Mesendoderm (in vitro differentiated cells): Measurements from ENCODE around the gene ADAM19.
A peak's percentile ranks its signal among the peaks of the same experiment; 100 is the strongest.

ENCODE experiments used
- DNase-seq: peaks from one replicate; pipeline ENCODE4 v3.0.0; 2013
- H2AK5ac ChIP-seq: 2 replicates; pipeline ENCODE4 v1.6.1; 2013; ENCODE audit warnings: low read length, inconsistent platforms
- H2BK120ac ChIP-seq: 2 replicates; pipeline ENCODE4 v1.6.1; 2013; ENCODE audit warnings: low read depth, mild to moderate bottlenecking, low read length, moderate library complexity, mixed read lengths
- H2BK15ac ChIP-seq: replicated peaks from 2 replicates; pipeline ENCODE4 v1.6.1; 2013; ENCODE audit warnings: low read depth, mild to moderate bottlenecking, moderate library complexity
- H2BK5ac ChIP-seq: 2 replicates; pipeline ENCODE4 v1.6.1; 2013; ENCODE audit warnings: low read length, inconsistent platforms
- H3K18ac ChIP-seq: 2 replicates; pipeline ENCODE4 v1.6.1; 2013; ENCODE audit warnings: mild to moderate bottlenecking, low read length, mixed read lengths
- H3K23ac ChIP-seq: one replicate; pipeline ENCODE4 v1.6.1; 2013; ENCODE audit warnings: low read length
- H3K27ac ChIP-seq: 2 replicates; pipeline ENCODE4 v1.5.1; 2013; ENCODE audit warnings: low read depth, mild to moderate bottlenecking, inconsistent platforms, low read length, moderate library complexity
- H3K27me3 ChIP-seq: 2 replicates; pipeline ENCODE4 v1.6.1; 2013; ENCODE audit warnings: low read length, control low read depth, mild to moderate bottlenecking, inconsistent platforms; ENCODE audit not compliant: insufficient read depth, poor library complexity
- H3K36me3 ChIP-seq: 2 replicates; pipeline ENCODE4 v1.6.1; 2013; ENCODE audit warnings: low read length, inconsistent platforms; ENCODE audit not compliant: control insufficient read depth, insufficient read depth
- H3K4ac ChIP-seq: one replicate; pipeline ENCODE4 v1.6.1; 2013; ENCODE audit warnings: low read depth, mild to moderate bottlenecking, low read length, moderate library complexity
- H3K4me1 ChIP-seq: 2 replicates; pipeline ENCODE4 v1.6.1; 2013; ENCODE audit warnings: low read depth, low read length, inconsistent platforms; ENCODE audit not compliant: control insufficient read depth
- H3K4me2 ChIP-seq: 2 replicates; pipeline ENCODE4 v1.6.1; 2013; ENCODE audit warnings: low read length
- H3K4me3 ChIP-seq: 2 replicates; pipeline ENCODE4 v1.5.1; 2013; ENCODE audit warnings: mild to moderate bottlenecking, low read length
- H3K56ac ChIP-seq: one replicate; pipeline ENCODE4 v1.6.1; 2013; ENCODE audit warnings: low read length
- H3K79me1 ChIP-seq: 2 replicates; pipeline ENCODE4 v1.6.1; 2013; ENCODE audit warnings: low read length, inconsistent platforms
- H3K79me2 ChIP-seq: 2 replicates; pipeline ENCODE4 v1.6.1; 2013; ENCODE audit warnings: mild to moderate bottlenecking, low read length; ENCODE audit not compliant: control insufficient read depth, insufficient read depth
- H3K9ac ChIP-seq: 2 replicates; pipeline ENCODE4 v1.6.1; 2013; ENCODE audit warnings: low read length, inconsistent platforms
- H4K5ac ChIP-seq: one replicate; pipeline ENCODE4 v1.6.1; 2013; ENCODE audit warnings: low read length
- H4K8ac ChIP-seq: one replicate; pipeline ENCODE4 v1.6.1; 2013; ENCODE audit warnings: low read depth, mild to moderate bottlenecking, control low read depth, low read length, moderate library complexity
- WGBS: extraction: QIAGEN DNeasy Blood & Tissue Kit; methylation state at CpG from one replicate; pipeline ENCODE4 v1.1.7; 2013; ENCODE audit warnings: low lambda C conversion rate, missing lambda C conversion rate; ENCODE audit not compliant: insufficient coverage; ENCODE audit errors: extremely low coverage; 5-methylcytosine and 5-hydroxymethylcytosine counted together

The ADAM19 gene

GRCh38 chr5:157463081-157463480 is 112.5 kb downstream of the ADAM19 start:
- Histone ChIP-seq H3K27ac (no peak overlapping the region), H3K4me3 (no peak overlapping the region), H4K5ac (no peak overlapping the region), H3K4ac (no peak overlapping the region), H2BK15ac (no peak overlapping the region), H3K36me3 (no peaks in the 10 kb centered on the region), H3K56ac (no peak overlapping the region), H3K4me2 (no peak overlapping the region), H4K8ac (no peak overlapping the region), H3K79me2 (no peaks in the 10 kb centered on the region), H2BK5ac (no peak overlapping the region), H3K79me1 (no peaks in the 10 kb centered on the region), H3K9ac (no peak overlapping the region), H3K18ac (no peak overlapping the region), H3K27me3 (peaks cover 2% of the 10 kb centered on the region), H2BK120ac (no peak overlapping the region), H3K23ac (no peak overlapping the region), H2AK5ac (no peak overlapping the region), H3K4me1 (peaks cover 10% of the 10 kb centered on the region)
- WGBS: no CpG with 5 or more reads among the region's 8 CpGs
- DNase-seq: no peak

- no CpG with 5 or more reads among the region's 4 CpGs for WGBS
- Histone ChIP-seq H3K36me3 (no peaks in the 10 kb centered on the region), H2BK120ac (no peak overlapping the region), H3K4me3 (no peak overlapping the region), H3K18ac (no peak overlapping the region), H2BK5ac (no peak overlapping the region), H3K27me3 (peaks cover 2% of the 10 kb centered on the region), H4K5ac (no peak overlapping the region), H3K79me2 (no peaks in the 10 kb centered on the region), H3K9ac (no peak overlapping the region), H3K56ac (no peak overlapping the region), H3K79me1 (no peaks in the 10 kb centered on the region), H3K23ac (no peak overlapping the region), H3K4me1 (peaks cover 10% of the 10 kb centered on the region), H2BK15ac (no peak overlapping the region), H3K4me2 (no peak overlapping the region), H3K27ac (no peak overlapping the region), H3K4ac (no peak overlapping the region), H2AK5ac (no peak overlapping the region), H4K8ac (no peak overlapping the region)
- no peak for DNase-seq
These were observed 114.4 kb downstream of the ADAM19 start for GRCh38 chr5:157460921-157461792.

DNA sequence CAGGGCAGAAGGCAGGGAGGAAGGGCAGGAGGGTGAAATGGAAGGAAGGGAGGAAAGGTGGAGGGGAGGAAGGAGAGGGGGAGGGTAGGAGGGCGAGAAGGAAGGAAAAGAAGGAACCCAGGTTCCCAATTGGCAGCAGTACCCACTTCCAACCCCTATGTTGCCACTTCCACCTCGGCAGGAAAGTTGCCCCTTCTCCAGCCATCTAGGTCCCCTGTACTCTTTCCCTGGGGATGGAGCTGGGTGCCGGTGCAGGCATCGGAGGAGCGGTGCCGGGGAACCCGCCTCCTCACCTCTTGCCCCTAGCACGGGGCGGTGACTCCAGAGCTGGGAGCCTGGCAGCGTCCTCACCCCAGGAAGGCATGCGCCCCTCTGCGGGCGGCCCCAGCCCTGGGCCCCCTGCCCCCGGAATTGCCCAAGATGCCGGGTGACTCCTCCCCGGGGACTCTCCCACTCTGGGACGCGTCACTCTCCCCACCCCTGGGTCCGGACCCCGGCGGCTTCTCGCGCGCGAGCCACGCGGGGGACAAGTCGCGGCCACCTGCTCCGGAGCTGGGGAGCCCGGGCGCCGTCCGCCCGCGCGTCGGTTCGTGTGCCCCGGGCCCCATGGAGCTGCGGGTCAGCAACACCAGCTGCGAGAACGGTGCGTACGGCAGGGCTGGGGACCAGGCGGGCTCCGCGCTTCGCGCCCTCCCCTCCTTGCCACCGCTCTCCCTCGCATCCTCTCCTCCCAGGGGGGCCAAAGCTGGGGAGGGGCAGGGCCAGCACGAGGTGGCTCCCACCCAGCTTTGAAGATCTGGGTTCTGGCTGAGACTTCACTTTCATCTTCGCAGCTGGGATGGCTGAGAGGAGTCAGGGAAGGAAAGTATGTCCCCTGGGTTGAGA is 115.6 kb downstream of the ADAM19 start, which contains the start of gene NIPAL4:
Gene NIPAL4, plus strand, starts transcription at position 499 of the 885 bp plus-strand sequence. Its CDS starts 108 bp downstream, at position 607.
- no peak within 1 kb of the TSS for H2BK15ac ChIP-seq
- H3K79me1 ChIP-seq: no peaks in the 10 kb centered on the region
- no peak within 1 kb of the TSS for H3K4ac ChIP-seq
- no peak within 1 kb of the TSS for H2BK120ac ChIP-seq
- H3K23ac ChIP-seq: peak within 1 kb of the TSS; percentile 69
- no peak within 1 kb of the TSS for H2BK5ac ChIP-seq
- no peaks in the 10 kb centered on the region for H3K36me3 ChIP-seq
- H3K79me2 ChIP-seq: no peaks in the 10 kb centered on the region
- H3K4me3 ChIP-seq: peak within 1 kb of the TSS; percentile 54
- peak; percentile 57 for DNase-seq
- no peak within 1 kb of the TSS for H2AK5ac ChIP-seq
- no peak within 1 kb of the TSS for H3K27ac ChIP-seq
- H4K5ac ChIP-seq: no peak within 1 kb of the TSS
- peak within 1 kb of the TSS; percentile 75 for H3K4me2 ChIP-seq
- peak within 1 kb of the TSS; percentile 33 for H3K18ac ChIP-seq
- no CpG with 5 or more reads among the region's 54 CpGs for WGBS
- H3K56ac ChIP-seq: peak within 1 kb of the TSS; percentile 67
- H3K27me3 ChIP-seq: peaks cover 2% of the 10 kb centered on the region
- peaks cover 10% of the 10 kb centered on the region for H3K4me1 ChIP-seq
- H3K9ac ChIP-seq: peak within 1 kb of the TSS; percentile 51
- no peak within 1 kb of the TSS for H4K8ac ChIP-seq

DNA sequence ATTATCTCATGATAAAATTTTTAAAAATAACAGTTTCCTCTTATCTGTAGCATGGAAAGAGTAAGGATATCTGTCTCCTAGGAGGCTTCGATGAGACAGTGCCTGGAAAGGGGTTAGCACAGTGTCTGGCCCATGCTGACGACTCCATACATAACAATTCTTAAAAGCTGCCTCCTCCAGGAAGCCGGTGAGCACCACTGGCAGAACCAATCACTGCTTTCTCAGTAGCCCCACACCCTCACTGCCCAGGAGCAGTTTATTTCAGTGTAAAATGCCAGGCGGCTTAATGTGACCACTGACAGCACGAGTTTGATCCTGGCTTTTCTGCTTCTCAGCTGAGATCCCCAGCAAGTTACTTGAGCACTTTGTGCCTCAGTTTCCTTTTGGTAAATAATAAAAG is 116.7 kb downstream of the ADAM19 start:
- Histone ChIP-seq H3K79me2 (no peaks in the 10 kb centered on the region), H3K4ac (no peak overlapping the region), H3K79me1 (no peaks in the 10 kb centered on the region), H3K4me2 (no peak overlapping the region), H3K18ac (no peak overlapping the region), H4K5ac (no peak overlapping the region), H3K27ac (no peak overlapping the region), H3K4me3 (no peak overlapping the region), H3K9ac (no peak overlapping the region), H3K23ac (no peak overlapping the region), H2BK15ac (no peak overlapping the region), H3K36me3 (no peaks in the 10 kb centered on the region), H2AK5ac (no peak overlapping the region), H2BK120ac (no peak overlapping the region), H3K56ac (peak overlapping the region; percentile 43), H4K8ac (no peak overlapping the region), H3K27me3 (peaks cover 2% of the 10 kb centered on the region), H2BK5ac (no peak overlapping the region), H3K4me1 (peaks cover under 1% of the 10 kb centered on the region)
- DNase-seq: no peak
- no CpG with 5 or more reads among the region's 5 CpGs for WGBS

DNA sequence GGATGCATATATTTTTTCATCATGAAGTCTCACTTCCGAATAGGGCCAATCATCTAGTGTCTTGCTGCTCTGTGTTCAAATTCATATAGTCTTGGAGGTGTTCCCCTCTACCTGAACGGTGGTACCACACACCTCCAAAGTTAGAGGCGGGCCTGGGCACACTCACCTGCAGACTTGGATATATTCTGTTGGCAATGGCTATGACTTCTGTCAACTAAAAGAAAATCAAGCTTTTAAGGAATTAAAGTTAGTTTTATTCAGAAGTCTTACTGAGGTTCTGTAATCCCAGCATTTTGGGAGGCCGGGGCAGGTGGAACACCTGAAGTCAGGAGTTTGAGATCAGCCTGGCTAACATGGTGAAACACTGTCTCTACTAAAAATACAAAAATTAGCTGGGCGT is 118.2 kb downstream of the ADAM19 start:
- Histone ChIP-seq H3K27ac (no peak overlapping the region), H3K4me3 (no peak overlapping the region), H3K79me2 (no peaks in the 10 kb centered on the region), H2BK15ac (no peak overlapping the region), H2AK5ac (no peak overlapping the region), H3K27me3 (peaks cover 2% of the 10 kb centered on the region), H3K18ac (no peak overlapping the region), H3K9ac (no peak overlapping the region), H2BK120ac (no peak overlapping the region), H3K56ac (no peak overlapping the region), H3K79me1 (no peaks in the 10 kb centered on the region), H2BK5ac (no peak overlapping the region), H3K4ac (no peak overlapping the region), H3K4me2 (no peak overlapping the region), H4K5ac (no peak overlapping the region), H3K4me1 (no peaks in the 10 kb centered on the region), H4K8ac (no peak overlapping the region), H3K36me3 (no peaks in the 10 kb centered on the region), H3K23ac (no peak overlapping the region)
- DNase-seq: no peak
- WGBS: no CpG with 5 or more reads among the region's 5 CpGs
